MV-4-11 (cell line): ENCODE measurements around the gene NSUN5.
"Not testable (repeated sequence)": the region's sequence is repeated elsewhere in the genome, so short reads cannot be mapped to it uniquely, and the experiment has no call there.

Source experiments
- DNase-seq: peaks from one replicate; lab custom pipeline; 2025; lab: John Stamatoyannopoulos, UW

Gene NSUN5

DNA sequence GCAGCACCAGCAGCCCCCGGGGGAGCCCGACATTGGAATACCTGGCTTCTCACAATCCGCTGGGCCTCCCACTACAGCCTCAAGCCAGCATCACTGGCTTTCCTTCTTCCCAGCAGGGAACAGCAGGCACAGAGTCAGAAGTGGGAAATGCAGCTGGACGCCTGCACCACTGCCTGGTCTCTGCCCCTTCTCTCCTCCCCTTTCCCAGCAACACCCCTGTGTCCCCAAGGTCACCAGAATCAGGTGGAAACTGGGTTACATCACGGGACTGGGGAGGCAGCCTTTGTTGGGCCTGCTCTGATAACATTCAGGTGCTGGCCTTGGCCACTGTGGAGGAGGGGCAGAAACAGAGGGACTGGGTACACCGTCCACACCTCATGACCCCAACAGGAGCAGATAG is 16.8 kb upstream of the NSUN5 start:
- DNase-seq: not testable (repeated sequence)

GRCh38 chr7:73324081-73324845 is 15.6 kb upstream of the NSUN5 start:
- peak; percentile 69 for DNase-seq

GRCh38 chr7:73323434-73324080 is 14.9 kb upstream of the NSUN5 start:
- not testable (repeated sequence) for DNase-seq

- DNase-seq: not testable (repeated sequence)
These were observed 11.4 kb upstream of the NSUN5 start for GRCh38 chr7:73320009-73320408.

DNA sequence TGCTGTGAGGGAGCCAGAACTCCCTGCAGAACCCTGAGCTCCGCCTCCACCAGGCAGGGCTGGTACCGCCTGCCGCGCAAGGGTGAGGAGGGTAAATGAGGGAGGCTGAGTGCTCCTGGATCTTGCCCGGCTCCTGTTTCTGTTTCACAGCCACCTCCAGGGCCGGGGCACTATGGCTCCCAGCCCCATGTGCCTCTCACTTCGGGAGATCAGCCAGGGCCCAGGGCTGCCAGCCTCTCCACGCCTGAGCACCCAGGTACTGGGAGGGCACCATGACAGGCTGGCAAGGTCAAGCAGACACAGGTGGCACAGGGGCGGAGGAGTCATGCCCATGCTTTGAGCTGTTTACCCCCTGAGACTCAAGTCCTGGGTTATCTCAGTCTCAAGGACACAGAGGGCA is 10.9 kb upstream of the NSUN5 start:
- not testable (repeated sequence) for DNase-seq

DNA sequence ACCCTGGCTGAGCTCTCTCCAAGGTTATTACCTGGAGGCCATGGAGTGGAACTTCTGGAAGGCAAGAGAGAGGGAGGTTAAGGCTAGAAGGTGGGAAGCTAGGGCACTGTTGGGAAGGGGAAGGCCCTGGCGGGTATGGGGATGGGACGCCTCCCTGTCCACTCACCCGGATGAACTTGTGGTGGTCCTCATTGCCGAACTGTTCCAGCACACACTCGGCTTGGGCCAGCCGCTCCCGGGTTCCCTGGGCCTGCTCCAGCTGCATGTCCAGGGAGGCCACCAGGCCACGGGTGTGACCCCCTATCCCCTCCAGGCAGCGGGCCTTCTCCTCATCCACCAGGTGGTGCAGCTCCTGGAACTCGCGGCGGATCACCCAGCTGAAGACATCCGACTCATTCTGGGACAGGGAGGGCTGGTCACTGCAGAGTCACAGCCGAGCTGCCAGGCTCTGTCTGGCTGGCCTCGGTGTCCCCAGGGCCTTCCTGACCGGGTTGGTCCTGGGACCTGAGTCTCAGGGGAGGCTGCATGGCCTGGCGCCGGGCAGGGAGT is 10.1 kb upstream of the NSUN5 start:
- not testable (repeated sequence) for DNase-seq

- DNase-seq: no peak
These were observed 7.9 kb upstream of the NSUN5 start for GRCh38 chr7:73316521-73316920.

DNA sequence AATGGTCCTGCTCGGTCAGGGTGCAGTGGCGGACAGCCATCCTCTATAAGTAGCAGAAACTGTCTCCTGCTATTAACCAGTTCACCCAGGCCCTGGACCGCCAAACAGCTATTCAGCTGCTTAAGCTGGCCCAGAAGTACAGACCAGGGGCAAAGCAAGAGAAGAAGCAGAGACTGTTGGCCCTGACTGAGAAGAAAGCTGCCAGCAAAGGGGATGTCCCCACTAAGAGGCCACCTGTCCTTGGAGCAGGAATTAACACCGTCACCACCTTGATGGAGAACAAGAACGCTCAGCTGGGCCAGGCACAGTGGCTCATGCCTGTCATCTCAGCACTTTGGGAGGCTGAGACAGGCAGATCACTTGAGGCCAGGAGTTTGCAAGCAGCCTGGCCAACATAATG is 5.6 kb upstream of the NSUN5 start:
- DNase-seq: no peak

- no peak for DNase-seq
These were observed 4.9 kb upstream of the NSUN5 start for GRCh38 chr7:73313521-73313906.

- DNase-seq: no peak
These were observed 4.3 kb upstream of the NSUN5 start for GRCh38 chr7:73312831-73313520.

GRCh38 chr7:73311421-73311820 is 2.8 kb upstream of the NSUN5 start:
- DNase-seq: not testable (repeated sequence)

- DNase-seq: no peak
These were observed 457 bp downstream of the NSUN5 start for GRCh38 chr7:73308074-73308664.

DNA sequence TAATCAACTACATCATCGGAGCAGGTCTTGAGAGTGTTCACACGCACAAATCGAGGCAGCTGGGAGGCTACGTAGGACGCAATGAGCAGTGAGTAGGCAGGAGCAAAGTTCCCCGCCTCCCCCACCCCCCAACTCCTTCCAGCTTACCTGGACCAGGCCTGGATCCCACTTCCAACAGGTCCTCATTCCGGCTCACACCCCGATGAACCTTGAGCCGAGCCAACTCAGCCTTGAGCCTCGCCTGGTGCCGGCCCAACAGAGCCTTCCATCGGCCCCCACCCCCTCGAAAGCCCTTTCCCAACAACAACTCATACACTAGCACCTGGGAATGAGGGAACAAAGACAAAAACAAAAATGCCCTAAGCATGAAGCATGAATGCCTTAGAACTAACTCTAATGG is 1.2 kb downstream of the NSUN5 start:
- DNase-seq: no peak

- DNase-seq: peak; percentile 60
These were observed 3.8 kb downstream of the NSUN5 start for GRCh38 chr7:73304612-73305387.

DNA sequence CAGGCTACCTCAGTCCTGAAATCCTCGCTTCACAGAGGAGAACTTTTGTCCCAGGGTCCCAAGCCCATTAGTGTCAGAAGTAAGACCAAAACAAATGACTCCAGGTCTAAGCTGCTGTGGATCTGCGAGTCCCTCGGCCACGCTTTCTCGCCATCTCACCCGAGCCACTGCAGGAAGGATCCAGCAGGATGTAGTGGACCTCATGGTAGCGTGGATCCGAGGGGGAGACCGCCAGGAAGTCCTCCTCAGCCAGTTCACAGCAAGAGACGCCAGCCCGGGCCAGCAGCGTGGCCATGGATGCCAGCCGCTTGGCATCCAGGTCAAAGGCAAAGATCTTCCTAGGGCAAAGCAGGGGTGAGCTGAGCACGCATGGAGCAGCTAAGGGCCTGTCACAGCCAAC is 4.6 kb downstream of the NSUN5 start:
- no peak for DNase-seq

DNA sequence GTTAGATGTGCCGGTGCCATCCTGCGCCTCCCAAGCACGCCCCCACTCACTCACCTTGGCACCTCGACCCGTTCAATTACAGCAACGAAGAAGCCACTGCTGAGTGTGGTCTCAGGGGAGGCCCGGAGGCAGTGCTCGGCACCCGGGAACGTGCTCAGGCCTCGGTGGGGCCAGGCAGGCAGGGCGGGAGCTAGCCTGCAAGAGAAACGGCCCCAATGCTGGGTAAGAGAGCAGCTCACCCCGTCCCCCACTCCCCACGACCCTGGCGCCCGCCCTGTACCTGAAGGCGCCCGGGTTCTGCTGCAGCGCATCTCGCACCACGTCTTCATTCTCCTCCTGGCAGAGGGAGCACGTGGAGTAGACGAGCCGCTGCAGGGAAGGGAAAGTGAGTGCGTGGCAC is 5.1 kb downstream of the NSUN5 start:
- DNase-seq: no peak

DNA sequence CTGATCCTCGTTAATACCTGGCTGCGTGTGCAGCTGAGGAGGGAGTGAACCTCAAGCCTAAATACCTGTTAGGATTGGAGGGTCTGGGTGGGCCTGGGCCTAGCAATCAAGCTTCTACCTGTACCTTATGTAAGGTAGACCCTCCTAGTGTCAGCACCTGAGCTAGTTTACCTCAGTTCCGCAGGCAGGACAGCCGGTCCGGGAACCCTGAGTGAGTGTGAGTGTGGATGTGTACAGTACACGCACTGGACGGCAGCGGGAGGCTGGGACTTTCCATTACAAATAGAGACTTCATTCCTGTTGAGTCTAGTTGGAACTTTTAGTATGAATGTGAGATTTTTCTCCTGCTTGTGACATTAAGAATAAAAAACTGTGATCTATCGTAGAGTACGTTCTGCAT is 5.8 kb downstream of the NSUN5 start:
- DNase-seq: not testable (repeated sequence)

- not testable (repeated sequence) for DNase-seq
These were observed 7.5 kb downstream of the NSUN5 start for GRCh38 chr7:73301108-73301507.

- not testable (repeated sequence) for DNase-seq
These were observed 8.8 kb downstream of the NSUN5 start for GRCh38 chr7:73299812-73300211.

DNA sequence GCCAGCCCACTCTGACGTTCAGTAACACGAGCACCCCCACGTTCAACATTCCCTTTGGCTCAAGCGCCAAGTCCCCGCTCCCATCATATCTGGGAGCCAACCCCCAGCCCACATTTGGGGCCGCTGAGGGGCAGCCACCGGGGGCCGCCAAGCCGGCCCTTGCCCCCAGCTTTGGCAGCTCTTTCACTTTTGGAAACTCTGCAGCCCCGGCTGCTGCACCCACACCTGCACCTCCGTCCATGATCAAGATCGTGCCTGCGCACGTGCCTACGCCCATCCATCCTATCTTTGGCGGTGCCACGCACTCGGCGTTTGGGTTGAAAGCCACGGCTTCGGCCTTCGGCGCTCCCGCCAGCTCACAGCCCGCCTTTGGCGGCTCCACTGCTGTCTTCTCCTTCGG is 10.9 kb downstream of the NSUN5 start:
- DNase-seq: not testable (repeated sequence)

DNA sequence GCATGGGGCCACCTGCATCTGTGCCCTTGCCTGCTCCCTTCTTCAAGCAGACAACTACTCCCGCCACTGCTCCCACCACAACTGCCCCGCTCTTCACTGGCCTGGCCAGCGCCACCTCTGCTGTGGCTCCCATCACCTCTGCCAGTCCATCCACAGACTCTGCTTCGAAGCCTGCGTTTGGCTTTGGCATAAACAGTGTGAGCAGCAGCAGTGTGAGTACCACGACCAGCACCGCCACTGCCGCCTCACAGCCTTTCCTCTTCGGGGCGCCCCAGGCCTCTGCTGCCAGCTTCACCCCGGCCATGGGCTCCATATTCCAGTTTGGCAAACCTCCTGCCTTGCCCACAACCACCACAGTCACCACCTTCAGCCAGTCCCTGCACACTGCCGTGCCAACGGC is 11.4 kb downstream of the NSUN5 start:
- not testable (repeated sequence) for DNase-seq

- DNase-seq: not testable (repeated sequence)
These were observed 31.4 kb downstream of the NSUN5 start for GRCh38 chr7:73277210-73277609.
